EH (cell line): ENCODE results near the gene CIROP.

ENCODE experiments used
- DNase-seq: peaks from one replicate; pipeline ENCODE4 v3.0.0-alpha.2; 2015; ENCODE audit warnings: low read depth

CIROP gene, protein sequence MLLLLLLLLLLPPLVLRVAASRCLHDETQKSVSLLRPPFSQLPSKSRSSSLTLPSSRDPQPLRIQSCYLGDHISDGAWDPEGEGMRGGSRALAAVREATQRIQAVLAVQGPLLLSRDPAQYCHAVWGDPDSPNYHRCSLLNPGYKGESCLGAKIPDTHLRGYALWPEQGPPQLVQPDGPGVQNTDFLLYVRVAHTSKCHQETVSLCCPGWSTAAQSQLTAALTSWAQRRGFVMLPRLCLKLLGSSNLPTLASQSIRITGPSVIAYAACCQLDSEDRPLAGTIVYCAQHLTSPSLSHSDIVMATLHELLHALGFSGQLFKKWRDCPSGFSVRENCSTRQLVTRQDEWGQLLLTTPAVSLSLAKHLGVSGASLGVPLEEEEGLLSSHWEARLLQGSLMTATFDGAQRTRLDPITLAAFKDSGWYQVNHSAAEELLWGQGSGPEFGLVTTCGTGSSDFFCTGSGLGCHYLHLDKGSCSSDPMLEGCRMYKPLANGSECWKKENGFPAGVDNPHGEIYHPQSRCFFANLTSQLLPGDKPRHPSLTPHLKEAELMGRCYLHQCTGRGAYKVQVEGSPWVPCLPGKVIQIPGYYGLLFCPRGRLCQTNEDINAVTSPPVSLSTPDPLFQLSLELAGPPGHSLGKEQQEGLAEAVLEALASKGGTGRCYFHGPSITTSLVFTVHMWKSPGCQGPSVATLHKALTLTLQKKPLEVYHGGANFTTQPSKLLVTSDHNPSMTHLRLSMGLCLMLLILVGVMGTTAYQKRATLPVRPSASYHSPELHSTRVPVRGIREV

GRCh38 chr14:23104591-23105347 is at the start of gene CIROP:
Gene CIROP, minus strand, starts transcription at chr14:23104989. Its CDS starts 69 bp downstream, at chr14:23104920.
- no peak for DNase-seq

DNA sequence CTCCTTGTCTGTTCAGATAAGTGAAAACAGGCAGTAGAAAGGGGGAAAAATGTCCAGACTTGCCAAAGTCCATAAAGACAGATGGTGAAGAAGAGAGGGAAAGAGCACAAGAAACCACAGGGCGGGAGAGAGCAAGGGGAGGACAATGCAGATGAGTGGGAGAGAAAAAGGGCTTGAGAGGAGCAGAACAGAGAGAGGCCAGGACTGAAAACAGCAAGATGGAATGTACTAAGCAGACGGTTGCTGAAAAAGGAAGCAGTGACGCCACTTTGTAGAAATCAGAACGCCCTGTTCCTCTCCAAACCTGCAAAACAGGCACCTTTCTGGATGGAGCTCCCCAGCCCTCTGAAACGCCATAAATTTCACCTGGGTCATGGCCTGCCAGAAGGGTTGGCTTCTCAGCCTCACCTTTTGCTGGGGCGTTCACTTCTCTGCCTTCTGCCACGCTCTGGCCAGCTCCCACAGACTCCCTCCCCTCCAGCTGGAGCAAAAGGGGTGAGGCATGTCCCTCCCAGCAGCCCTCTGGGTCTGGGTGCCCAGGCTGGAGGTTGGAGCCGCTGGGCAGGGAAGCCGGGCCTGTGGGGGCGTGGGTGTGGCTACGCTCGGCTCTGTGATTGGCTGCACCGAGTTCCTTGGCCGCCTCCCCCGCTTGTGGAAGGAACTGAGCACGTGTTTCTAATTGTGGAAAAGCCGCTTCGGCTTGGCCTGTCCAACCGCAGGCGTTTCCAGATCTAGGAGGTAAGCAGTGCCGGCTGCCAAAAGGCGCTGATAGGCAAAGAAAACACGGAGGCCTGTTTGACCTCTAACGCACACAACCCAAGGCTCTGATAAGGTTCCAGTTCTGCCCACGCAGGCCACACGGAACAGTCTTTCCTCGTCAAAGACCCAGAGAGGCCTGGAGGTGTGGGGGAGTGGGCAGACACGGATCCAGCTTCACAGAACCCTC is 49.3 kb upstream of the CIROP start:
- DNase-seq = peak; percentile 88

DNA sequence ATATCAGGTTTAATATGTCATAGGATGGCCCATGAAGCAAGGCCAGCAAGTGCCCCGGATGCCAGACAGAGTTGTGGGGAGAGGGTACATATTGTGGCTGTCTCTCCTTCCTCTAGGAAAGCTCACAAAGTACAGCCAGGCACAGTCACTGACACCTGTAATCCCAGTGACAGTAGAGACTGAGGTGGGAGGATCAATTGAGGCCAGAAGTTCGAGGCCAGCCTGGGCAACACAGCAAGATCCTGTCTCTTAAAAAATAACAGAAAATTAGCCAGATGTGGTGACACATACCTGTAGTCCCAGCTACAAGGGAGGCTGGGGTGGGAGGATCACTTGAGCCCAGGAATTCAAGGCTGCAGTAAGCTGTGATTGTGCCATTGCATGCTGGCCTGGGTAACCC is 46.6 kb upstream of the CIROP start:
- no peak for DNase-seq

- DNase-seq = no peak
These were observed 45.0 kb upstream of the CIROP start for GRCh38 chr14:23149745-23150144.

GRCh38 chr14:23148591-23149249 is 43.9 kb upstream of the CIROP start:
- peak; percentile 74 for DNase-seq

GRCh38 chr14:23147676-23148075 is 42.9 kb upstream of the CIROP start:
- DNase-seq = peak; percentile 47

DNA sequence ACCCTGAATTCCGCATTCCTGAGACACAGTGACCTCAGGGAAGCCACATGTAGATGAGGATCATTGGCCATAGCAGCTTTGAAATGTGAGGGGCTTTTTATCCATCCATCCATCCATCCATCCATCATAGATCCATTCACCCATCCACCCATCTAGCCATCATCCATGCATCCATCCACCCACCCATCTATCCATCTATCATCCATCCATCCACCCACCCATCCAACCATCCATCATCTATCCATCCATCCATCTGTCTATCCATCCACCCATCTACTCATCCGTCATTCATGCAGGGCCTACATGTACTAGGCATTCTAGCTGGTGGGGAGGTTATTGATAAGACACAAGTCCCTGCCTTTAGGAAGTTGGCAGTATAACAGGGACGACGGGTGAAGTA is 42.2 kb upstream of the CIROP start:
- no peak for DNase-seq

DNA sequence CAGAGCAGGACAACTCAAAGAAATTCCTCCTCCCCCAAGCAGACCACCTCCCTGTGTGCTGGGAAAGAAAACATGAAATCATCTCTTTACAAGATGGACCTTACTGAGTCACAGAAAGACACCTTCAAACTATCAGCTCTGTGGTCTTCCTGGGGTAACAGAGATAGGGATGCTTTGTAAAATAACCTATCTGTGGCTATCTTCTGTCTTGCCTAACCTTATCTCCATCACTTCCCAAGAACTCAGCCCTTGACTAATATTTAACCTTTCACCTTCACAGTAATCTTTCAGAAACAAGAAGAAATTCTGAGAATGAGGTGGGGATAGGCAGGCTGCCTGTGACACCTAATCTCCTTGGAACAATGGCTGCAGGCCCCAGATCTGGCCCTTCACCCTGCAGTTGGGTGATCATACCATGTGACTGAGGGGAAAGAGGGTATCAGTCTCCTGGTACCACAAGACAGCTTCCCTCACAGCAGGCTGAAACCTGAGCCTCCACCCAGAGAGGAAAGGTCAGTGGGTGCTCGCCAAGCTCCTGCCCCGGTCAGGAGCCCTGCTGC is 41.6 kb upstream of the CIROP start:
- no peak for DNase-seq

DNA sequence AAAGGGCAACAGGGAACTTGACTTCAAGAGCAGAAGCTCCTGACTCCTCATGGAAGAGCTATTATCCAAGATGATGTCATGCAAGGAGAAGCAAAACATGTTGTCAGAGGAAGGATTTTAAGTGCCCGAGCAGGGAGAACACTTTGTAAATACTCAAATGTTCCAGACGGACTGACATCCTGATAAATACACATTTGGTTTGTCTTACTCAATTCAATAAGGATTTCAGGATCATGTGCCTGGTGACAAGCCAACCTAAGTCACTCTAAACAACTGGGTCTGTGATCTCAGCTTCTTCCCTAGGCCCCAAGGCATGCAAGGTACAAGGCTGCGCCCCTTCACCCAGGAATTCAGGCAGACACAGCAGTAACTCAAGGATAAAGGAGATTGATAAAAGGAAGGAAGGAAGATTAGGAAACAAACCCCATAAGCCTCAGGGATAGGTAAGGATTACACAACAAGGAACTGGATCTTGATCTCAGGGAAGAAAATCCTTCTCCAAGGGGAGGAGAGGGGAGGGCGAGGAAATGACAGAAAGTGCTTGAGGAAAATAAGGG is 41.1 kb upstream of the CIROP start:
- no peak for DNase-seq

DNA sequence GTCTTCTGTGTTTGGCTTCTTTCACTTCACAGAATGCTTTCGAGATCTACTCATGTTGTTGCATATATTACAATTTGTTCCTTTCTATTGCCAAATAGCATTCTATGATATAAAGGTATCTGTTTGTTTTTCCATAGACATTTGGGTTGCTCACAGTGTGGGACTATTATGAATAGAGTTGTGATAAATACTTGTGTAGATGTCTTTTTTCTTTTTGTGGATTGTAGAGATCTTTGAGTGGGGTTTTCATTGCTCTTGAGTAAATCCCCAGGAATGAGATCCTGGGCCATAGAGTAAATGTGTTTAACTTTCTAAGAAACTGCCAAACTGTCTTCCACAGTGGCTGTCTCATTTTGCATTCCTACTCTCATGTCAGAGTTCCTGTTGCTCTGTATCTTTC is 39.1 kb upstream of the CIROP start:
- DNase-seq = peak; percentile 26

DNA sequence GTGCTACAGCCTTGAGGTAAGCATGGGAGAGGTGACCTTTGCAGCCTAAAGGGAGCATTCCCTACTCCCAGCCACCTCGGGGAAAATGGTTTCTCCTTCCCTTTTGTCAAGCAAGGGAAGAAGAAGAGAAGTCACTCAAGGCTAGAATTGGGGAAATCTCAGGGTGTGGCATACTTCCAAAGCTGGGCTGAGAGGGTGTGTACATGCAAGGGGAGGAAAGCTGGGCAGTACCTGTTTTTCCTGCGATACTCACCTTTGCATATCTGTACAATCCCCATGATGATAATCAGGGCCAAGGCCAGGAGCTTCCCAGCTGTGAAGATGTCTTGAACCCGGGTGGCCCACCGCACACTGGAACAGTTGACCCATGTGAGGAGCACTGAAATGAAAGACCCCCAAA is 38.0 kb upstream of the CIROP start:
- no peak for DNase-seq

DNA sequence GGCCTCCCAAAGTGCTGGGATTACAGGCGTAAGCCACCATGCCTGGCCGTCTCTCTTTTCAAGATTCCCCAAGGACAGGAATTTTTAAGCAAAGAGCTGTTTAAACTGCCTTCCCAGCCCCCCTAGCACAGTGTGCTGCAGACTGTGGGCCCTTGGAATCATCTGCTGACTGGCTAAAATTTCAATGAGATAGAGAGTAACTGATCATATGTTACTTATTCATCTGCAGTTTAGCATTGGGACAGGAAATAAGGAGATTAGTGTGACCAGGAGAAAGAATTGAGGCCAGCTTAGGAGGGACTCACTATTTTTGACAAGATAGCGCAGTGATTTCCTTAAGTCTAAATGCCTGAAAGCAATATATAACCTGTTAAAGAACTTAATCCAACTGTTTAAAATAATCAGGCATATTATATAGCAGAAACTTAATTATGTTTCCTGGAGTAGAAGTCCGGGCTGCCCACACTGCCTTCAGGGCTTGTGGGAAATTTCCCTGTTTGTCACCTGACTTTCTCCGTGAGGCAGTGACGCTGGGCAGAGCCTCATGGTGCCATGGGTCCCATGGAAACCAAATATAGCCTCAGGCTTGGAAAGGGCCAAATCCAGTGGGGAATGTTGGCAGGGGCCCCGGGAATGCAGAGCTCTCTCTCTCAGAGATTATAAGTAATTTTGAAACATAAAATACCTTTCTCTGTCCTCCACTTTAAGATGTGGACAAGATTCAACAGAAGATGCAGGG is 37.1 kb upstream of the CIROP start:
- DNase-seq = peak; percentile 79

DNA sequence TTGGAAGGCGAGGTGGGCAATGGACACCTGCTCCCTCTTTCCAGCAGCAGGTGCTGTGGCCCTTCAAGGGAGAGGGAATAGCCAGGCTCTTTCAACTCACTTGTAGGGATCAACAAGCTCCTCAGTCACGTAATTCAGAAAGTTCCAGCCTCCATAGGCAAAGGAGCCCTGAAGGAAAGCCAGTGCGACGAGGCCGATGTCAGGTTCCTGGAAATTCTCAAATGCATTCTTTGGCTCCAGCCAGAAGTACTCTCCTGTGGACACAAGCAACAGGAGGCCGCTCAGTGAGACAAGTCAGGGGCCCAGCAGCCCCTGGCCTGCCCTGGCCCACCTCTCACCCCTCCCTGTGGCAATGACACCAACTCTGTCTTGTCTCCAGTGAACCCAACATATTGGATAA is 35.6 kb upstream of the CIROP start:
- no peak for DNase-seq

GRCh38 chr14:23139874-23140273 is 35.1 kb upstream of the CIROP start:
- DNase-seq = no peak

DNA sequence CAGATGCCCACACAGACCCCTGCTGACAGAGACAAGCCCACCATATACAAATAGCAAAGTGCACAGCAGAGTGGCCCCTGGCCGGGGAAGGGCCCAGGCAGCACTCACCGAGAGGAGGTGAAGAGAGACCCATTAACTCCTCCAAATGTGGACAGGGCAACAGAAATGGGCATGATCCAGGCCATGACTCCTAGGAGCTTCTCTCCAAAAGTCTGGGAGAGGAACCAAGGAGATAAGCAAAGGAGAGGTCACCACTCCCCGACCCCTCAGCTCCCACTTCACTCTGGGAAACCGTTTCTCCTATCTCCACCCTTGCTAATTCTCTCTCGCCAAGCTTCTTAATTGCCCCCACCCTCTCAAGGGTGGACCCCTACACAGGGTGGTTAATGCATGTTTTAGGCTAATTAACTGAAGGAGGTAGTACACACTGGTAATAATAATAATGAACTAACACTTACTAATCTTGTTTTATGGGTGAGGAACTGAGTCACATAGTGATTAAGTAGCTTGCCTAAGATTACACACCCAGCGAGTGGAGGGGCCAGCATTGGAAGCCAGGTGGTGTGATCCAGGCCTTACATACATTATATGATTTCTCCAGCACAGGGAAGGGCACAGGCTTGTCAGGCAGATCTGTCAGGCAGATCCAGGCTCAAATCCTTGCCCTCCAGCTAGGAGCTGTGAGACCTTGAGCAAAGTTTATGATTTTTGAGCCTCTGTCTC is 33.2 kb upstream of the CIROP start:
- DNase-seq = no peak

GRCh38 chr14:23137192-23137812 is 32.5 kb upstream of the CIROP start:
- DNase-seq = no peak

GRCh38 chr14:23136566-23137133 is 31.9 kb upstream of the CIROP start:
- no peak for DNase-seq

- no peak for DNase-seq
These were observed 28.2 kb upstream of the CIROP start for GRCh38 chr14:23132970-23133369.
